Parathyroid adenoma (tissue), 2 donors: ENCODE results near the gene CIT.

Experiments used
- H2AFZ ChIP-seq: fragments of 300-600 bp; sonication (generic); one replicate; pipeline ENCODE4 v1.7.0; 2017; ENCODE audit warnings: antibody characterized with exemption, mild to moderate bottlenecking
- H3K27ac ChIP-seq: fragments of 300-600 bp; sonication (generic); one replicate; pipeline ENCODE4 v1.7.0; 2017
- H3K27me3 ChIP-seq: fragments of 300-600 bp; sonication (generic); one replicate; pipeline ENCODE4 v1.7.0; 2017; ENCODE audit warnings: low read length; ENCODE audit not compliant: control insufficient read depth, insufficient read depth
- H3K36me3 ChIP-seq: fragments of 300-600 bp; sonication (generic); one replicate; pipeline ENCODE4 v1.7.0; 2017; ENCODE audit warnings: low read length; ENCODE audit not compliant: control insufficient read depth, insufficient read depth
- H3K4me1 ChIP-seq: fragments of 300-600 bp; sonication (generic); one replicate; pipeline ENCODE4 v1.7.0; 2017; ENCODE audit warnings: control low read depth
- H3K4me2 ChIP-seq: fragments of 300-600 bp; sonication (generic); one replicate; pipeline ENCODE4 v1.7.0; 2017; ENCODE audit warnings: low read length
- H3K4me3 ChIP-seq: fragments of 300-600 bp; sonication (generic); one replicate; pipeline ENCODE4 v1.7.0; 2017; ENCODE audit warnings: low read depth, low read length
- H3K79me2 ChIP-seq: fragments of 300-600 bp; sonication (generic); one replicate; pipeline ENCODE4 v1.7.0; 2017; ENCODE audit warnings: control low read depth
- H3K9ac ChIP-seq: fragments of 300-600 bp; sonication (generic); one replicate; pipeline ENCODE4 v1.7.0; 2017; ENCODE audit warnings: mild to moderate bottlenecking
- H3K9me3 ChIP-seq: fragments of 300-600 bp; sonication (generic); one replicate; pipeline ENCODE4 v1.7.0; 2017; ENCODE audit warnings: low read length; ENCODE audit not compliant: control insufficient read depth
- CTCF ChIP-seq: fragments of 300-600 bp; sonication (generic); IDR thresholded peaks from one replicate; pipeline ENCODE4 v1.7.0; 2017; ENCODE audit warnings: antibody characterized with exemption, mild to moderate bottlenecking
- donor health status: primary hyperparathyroidism.

Gene CIT

DNA sequence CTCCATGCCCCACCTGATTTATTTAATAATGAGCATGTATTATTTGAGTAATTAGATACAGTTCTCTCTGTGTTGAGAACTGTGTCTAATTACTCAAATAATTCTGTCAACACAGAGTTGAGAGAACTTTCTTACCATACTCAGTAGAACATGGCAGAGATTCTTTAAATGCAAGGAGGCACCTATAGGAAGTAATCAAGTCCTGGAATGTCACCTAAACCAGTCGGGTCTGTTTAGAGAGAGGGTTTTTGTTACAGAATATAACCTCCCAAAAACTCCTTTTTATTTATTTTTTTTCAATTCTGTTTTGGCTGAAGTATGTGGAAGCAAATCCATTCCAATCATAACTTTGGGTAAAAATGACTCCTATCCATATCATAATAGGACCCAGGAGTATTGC lies 37.5 kb upstream of the CIT start:
- no peak for TF ChIP-seq CTCF
- H3K9ac ChIP-seq: no peak overlapping the region
- no peaks in the 10 kb centered on the region for H3K4me1 ChIP-seq
- no peaks in the 10 kb centered on the region for H3K27me3 ChIP-seq
- no peaks in the 10 kb centered on the region for H3K36me3 ChIP-seq
- H2AFZ ChIP-seq: no peak overlapping the region
- H3K79me2 ChIP-seq: no peaks in the 10 kb centered on the region
- H3K9me3 ChIP-seq: no peaks in the 10 kb centered on the region
- no peak overlapping the region for H3K27ac ChIP-seq
- H3K4me2 ChIP-seq: no peak overlapping the region
- no peak overlapping the region for H3K4me3 ChIP-seq

DNA sequence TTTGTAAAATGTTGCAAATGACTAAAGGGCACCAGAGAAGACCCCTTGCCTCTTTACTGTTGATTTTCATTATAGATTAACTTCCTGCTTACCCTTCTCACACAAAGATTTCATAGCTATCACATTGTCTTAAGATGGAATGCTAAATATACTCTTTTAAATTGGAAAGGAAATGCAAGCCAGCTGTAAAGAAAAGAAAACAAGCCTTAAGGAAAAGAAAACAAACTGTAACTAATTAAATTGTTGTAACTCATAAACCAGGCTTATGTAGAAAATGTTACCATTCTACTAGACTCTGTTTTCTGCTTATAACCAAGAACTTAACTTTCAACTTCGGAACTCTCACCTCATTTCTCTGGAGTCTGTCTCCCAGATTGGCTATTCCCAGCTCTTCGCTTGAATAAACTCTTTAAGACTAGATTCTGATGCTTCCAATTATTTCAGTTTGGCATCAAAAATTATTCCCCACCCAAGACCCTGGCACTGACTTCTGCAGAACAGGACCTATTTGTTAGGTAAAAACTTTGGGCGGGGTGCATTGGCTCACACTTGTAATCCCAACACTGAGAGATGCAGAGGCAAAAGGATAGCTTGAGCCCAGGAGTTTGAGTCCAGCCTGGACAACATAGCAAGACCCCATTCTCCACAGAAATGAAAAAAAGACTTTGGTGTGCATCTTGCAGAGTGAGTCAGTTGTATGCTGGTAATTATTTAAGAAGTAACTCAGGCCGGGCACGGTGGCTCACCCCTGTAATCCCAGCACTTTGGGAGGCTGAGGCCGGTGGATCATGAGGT lies 36.6 kb upstream of the CIT start:
- Histone ChIP-seq H3K9me3 (no peaks in the 10 kb centered on the region), H3K4me1 (no peaks in the 10 kb centered on the region), H3K4me2 (no peak overlapping the region), H3K4me3 (no peak overlapping the region), H3K36me3 (no peaks in the 10 kb centered on the region), H3K9ac (no peak overlapping the region), H3K27ac (no peak overlapping the region), H2AFZ (no peak overlapping the region), H3K79me2 (no peaks in the 10 kb centered on the region), H3K27me3 (no peaks in the 10 kb centered on the region)
- TF ChIP-seq CTCF: no peak

- no peak for TF ChIP-seq CTCF
- H3K79me2 ChIP-seq: no peaks in the 10 kb centered on the region
- H3K4me2 ChIP-seq: no peak overlapping the region
- H3K36me3 ChIP-seq: no peaks in the 10 kb centered on the region
- H3K9ac ChIP-seq: no peak overlapping the region
- no peaks in the 10 kb centered on the region for H3K27me3 ChIP-seq
- H3K4me3 ChIP-seq: no peak overlapping the region
- H3K27ac ChIP-seq: no peak overlapping the region
- no peaks in the 10 kb centered on the region for H3K4me1 ChIP-seq
- H2AFZ ChIP-seq: no peak overlapping the region
- H3K9me3 ChIP-seq: no peaks in the 10 kb centered on the region
These were observed 34.1 kb upstream of the CIT start for GRCh38 chr12:119911182-119911581.

DNA sequence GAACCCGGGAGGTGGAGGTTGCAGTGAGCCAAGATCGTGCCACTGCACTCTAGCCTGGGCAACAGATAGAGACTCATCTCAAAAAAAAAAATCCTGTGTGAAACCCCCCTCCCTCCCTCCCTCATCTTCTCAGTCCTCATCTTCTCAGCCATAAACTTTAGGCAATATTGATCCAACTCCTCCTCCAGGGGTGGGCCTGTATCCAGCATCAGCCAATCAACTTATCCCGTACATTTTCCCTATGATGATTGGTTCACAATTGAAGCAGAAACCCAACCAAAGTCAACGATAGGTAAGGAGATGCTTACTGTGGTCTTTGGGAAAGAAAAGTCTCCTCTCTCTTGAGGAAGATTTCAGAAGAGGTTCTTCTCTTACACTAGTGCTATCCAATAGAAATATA lies 33.5 kb upstream of the CIT start:
- no peak overlapping the region for H3K9ac ChIP-seq
- no peaks in the 10 kb centered on the region for H3K4me1 ChIP-seq
- H3K4me2 ChIP-seq: no peak overlapping the region
- no peaks in the 10 kb centered on the region for H3K79me2 ChIP-seq
- no peak for TF ChIP-seq CTCF
- no peaks in the 10 kb centered on the region for H3K36me3 ChIP-seq
- H3K27me3 ChIP-seq: no peaks in the 10 kb centered on the region
- no peak overlapping the region for H3K4me3 ChIP-seq
- H3K27ac ChIP-seq: no peak overlapping the region
- no peaks in the 10 kb centered on the region for H3K9me3 ChIP-seq
- H2AFZ ChIP-seq: no peak overlapping the region

DNA sequence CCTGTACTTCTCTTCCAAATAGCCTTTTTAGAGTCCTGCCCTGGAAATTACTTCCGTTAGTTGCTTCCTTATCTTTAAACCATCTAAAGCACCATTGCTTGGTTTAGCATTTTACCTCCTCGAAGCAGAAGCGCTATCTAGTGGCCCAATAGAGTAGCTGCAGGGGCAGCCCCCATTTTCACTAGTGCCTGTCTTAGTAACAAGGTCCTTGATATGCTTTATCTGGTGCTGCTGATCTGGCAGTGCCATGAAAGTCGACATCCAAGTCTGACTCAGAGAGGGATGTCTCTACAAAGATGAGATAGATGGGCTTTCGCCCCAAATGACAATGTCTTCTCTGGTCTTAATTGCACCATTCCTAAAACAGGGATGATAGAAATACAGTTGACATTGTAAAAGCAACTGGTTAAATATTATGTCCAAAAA lies 25.0 kb upstream of the CIT start:
- H3K27me3 ChIP-seq: no peaks in the 10 kb centered on the region
- no peak overlapping the region for H3K4me3 ChIP-seq
- no peak overlapping the region for H3K27ac ChIP-seq
- H3K9me3 ChIP-seq: no peaks in the 10 kb centered on the region
- H3K79me2 ChIP-seq: no peaks in the 10 kb centered on the region
- H3K4me2 ChIP-seq: no peak overlapping the region
- peak; percentile 81 for TF ChIP-seq CTCF
- no peaks in the 10 kb centered on the region for H3K36me3 ChIP-seq
- no peaks in the 10 kb centered on the region for H3K4me1 ChIP-seq
- H3K9ac ChIP-seq: no peak overlapping the region
- no peak overlapping the region for H2AFZ ChIP-seq
